Measurements from ENCODE around the gene NTN1.

NTN1 gene

GRCh38 chr17:9020096-9020823 lies 1.1 kb upstream of the NTN1 start:
- H3K4me3 ChIP-seq (ENCODE audit: low read length), result peak overlapping the region; percentile 73; the same call in 1 of the 2 replicates
- TF ChIP-seq ZNF274 (IDR thresholded peaks at IDR 0.05; ENCODE audit: low read depth, low read length), result no peak

GRCh38 chr17:9020824-9021157 lies 519 bp upstream of the NTN1 start:
- no peak for TF ChIP-seq ZNF274 (IDR thresholded peaks at IDR 0.05; ENCODE audit: low read depth, low read length)
- peak overlapping the region; percentile 73; the same call in 1 of the 2 replicates for H3K4me3 ChIP-seq (ENCODE audit: low read length)

- TF ChIP-seq ZNF274 (IDR thresholded peaks at IDR 0.05; ENCODE audit: low read depth, low read length), result no peak
- H3K4me3 ChIP-seq (ENCODE audit: low read length), result peak overlapping the region; percentile 73
Measured at GRCh38 chr17:9021992-9022572, 772 bp downstream of the NTN1 start.

- peak overlapping the region; percentile 73; the same call in 1 of the 2 replicates for H3K4me3 ChIP-seq (ENCODE audit: low read length)
- no peak for TF ChIP-seq ZNF274 (IDR thresholded peaks at IDR 0.05; ENCODE audit: low read depth, low read length)
Measured at GRCh38 chr17:9022573-9023391, 1.5 kb downstream of the NTN1 start.

- no peak overlapping the region for H3K4me3 ChIP-seq (ENCODE audit: low read length)
Measured at GRCh38 chr17:9023392-9024218, 2.3 kb downstream of the NTN1 start.

GRCh38 chr17:9024497-9024896 lies 3.2 kb downstream of the NTN1 start:
- TF ChIP-seq ZNF274 (IDR thresholded peaks at IDR 0.05; ENCODE audit: low read depth, low read length), result no peak
- H3K4me3 ChIP-seq (ENCODE audit: low read length), result no peak overlapping the region

More at GRCh38 chr17:9023392-9024218, 2.3 kb downstream of the NTN1 start:
- TF ChIP-seq ZNF274 (IDR thresholded peaks at IDR 0.05; ENCODE audit: low read depth, low read length), result no peak

- TF ChIP-seq ZNF274 (IDR thresholded peaks at IDR 0.05; ENCODE audit: low read depth, low read length), result no peak
- no peak overlapping the region for H3K4me3 ChIP-seq (ENCODE audit: low read length)
Measured at GRCh38 chr17:9026741-9027140, 5.4 kb downstream of the NTN1 start.

GRCh38 chr17:9028202-9028987 lies 7.1 kb downstream of the NTN1 start:
- no peak for TF ChIP-seq ZNF274 (IDR thresholded peaks at IDR 0.05; ENCODE audit: low read depth, low read length)

GRCh38 chr17:9028988-9029570 lies 7.8 kb downstream of the NTN1 start:
- TF ChIP-seq ZNF274 (IDR thresholded peaks at IDR 0.05; ENCODE audit: low read depth, low read length), result no peak
- H3K4me3 ChIP-seq (ENCODE audit: low read length), result no peak overlapping the region

More at GRCh38 chr17:9028202-9028987, 7.1 kb downstream of the NTN1 start:
- no peak overlapping the region for H3K4me3 ChIP-seq (ENCODE audit: low read length)

GRCh38 chr17:9032151-9032550 lies 10.8 kb downstream of the NTN1 start:
- no peak overlapping the region for H3K4me3 ChIP-seq (ENCODE audit: low read length)
- TF ChIP-seq ZNF274 (IDR thresholded peaks at IDR 0.05; ENCODE audit: low read depth, low read length), result no peak

- no peak for TF ChIP-seq ZNF274 (IDR thresholded peaks at IDR 0.05; ENCODE audit: low read depth, low read length)
- no peak overlapping the region for H3K4me3 ChIP-seq (ENCODE audit: low read length)
Measured at GRCh38 chr17:9032583-9032982, 11.3 kb downstream of the NTN1 start.

GRCh38 chr17:9035249-9035648 lies 13.9 kb downstream of the NTN1 start:
- no peak for TF ChIP-seq ZNF274 (IDR thresholded peaks at IDR 0.05; ENCODE audit: low read depth, low read length)
- H3K4me3 ChIP-seq (ENCODE audit: low read length), result no peak overlapping the region

- no peak for TF ChIP-seq ZNF274 (IDR thresholded peaks at IDR 0.05; ENCODE audit: low read depth, low read length)
Measured at GRCh38 chr17:9036336-9036735, 15.0 kb downstream of the NTN1 start.

More at GRCh38 chr17:9036336-9036735, 15.0 kb downstream of the NTN1 start:
- no peak overlapping the region for H3K4me3 ChIP-seq (ENCODE audit: low read length)

Data from GM08714 (cell line).